ENCODE results near the gene FAU. TPM values are rescaled to one million over a fixed set of nuclear protein-coding genes. Genes with fewer than 3 reads are reported as not detected.

Gene FAU
- total and polyA plus RNA-seq, 2 of the 13 experiments (the other 11 are each of a cell fraction or from before 2014, with no cell fraction given) = 374 to 869 TPM

- TF ChIP-seq CREM (IDR thresholded peaks at IDR 0.05) (peak; percentile 98), CREM (CRISPR knock-in tag; IDR thresholded peaks at IDR 0.05) (peak; percentile 90), ZNF17 (CRISPR knock-in tag; IDR thresholded peaks at IDR 0.05) (no peak), THRA (CRISPR knock-in tag; IDR thresholded peaks at IDR 0.05; ENCODE audit: borderline replicate concordance) (peak; percentile 60), NR1H2 (CRISPR knock-in tag; IDR thresholded peaks at IDR 0.05; ENCODE audit: borderline replicate concordance, low read depth) (no peak), YEATS4 (CRISPR knock-in tag; IDR thresholded peaks at IDR 0.05; ENCODE audit: borderline replicate concordance) (peak; percentile 80), PRPF4 (IDR thresholded peaks at IDR 0.05; ENCODE audit: low read depth, low read length, poor library complexity, severe bottlenecking) (no peak), ATF3 (CRISPR knock-in tag; IDR thresholded peaks at IDR 0.05) (peak; percentile 62), CENPBD1 (CRISPR knock-in tag; IDR thresholded peaks at IDR 0.05; ENCODE audit: borderline replicate concordance, low read depth) (no peak), IKZF4 (CRISPR knock-in tag; IDR thresholded peaks at IDR 0.05; ENCODE audit: borderline replicate concordance, low read depth, not compliant biosample characterization) (peak; percentile 48), U2AF2 (IDR thresholded peaks at IDR 0.05; ENCODE audit: low read depth, low read length) (no peak), FLYWCH1 (CRISPR knock-in tag; IDR thresholded peaks at IDR 0.05) (no peak), ZNF576 (CRISPR knock-in tag; IDR thresholded peaks at IDR 0.05) (no peak), JUND (CRISPR knock-in tag; IDR thresholded peaks at IDR 0.05) (no peak), SRSF1 (optimal IDR thresholded peaks at IDR 0.05; ENCODE audit: low read depth, low read length) (peak; percentile 80), SRSF9 (IDR thresholded peaks at IDR 0.05; ENCODE audit: borderline replicate concordance, insufficient read depth, low read depth, low read length, poor library complexity, severe bottlenecking) (no peak), ZNF850 (CRISPR knock-in tag; conservative IDR thresholded peaks at IDR 0.05) (no peak), TARDBP (CRISPR knock-in tag; IDR thresholded peaks at IDR 0.05) (peak; percentile 90), HNF1A (IDR thresholded peaks at IDR 0.05; ENCODE audit: low read depth) (no peak), HNF1A (CRISPR knock-in tag; IDR thresholded peaks at IDR 0.05; ENCODE audit: borderline replicate concordance) (peak; percentile 69; the same call in 1 of the 2 replicates), CBFB (CRISPR knock-in tag; IDR thresholded peaks at IDR 0.05) (peak; percentile 88; the same call in 1 of the 2 replicates)
These were observed 37.9 kb downstream of the FAU start, which contains the start of the genes CDCA5 and ZFPL1 (continued) for GRCh38 chr11:65083834-65084597.

All from HepG2 (cell line).